Epithelial cell of esophagus (primary cell): ENCODE results near the gene FARS2.

Experiments
- DNase-seq: peaks from one replicate; pipeline ENCODE4 v3.0.0; 2010; ENCODE audit warnings: low read depth
- H3K4me3 ChIP-seq: 2 replicates; pipeline ENCODE4 v1.5.1; 2011; ENCODE audit warnings: mild to moderate bottlenecking, low read length, control low read depth
- CTCF ChIP-seq: IDR thresholded peaks from 2 replicates; pipeline ENCODE4 v1.5.1; 2011; ENCODE audit warnings: low read depth, mild to moderate bottlenecking, low read length, control low read depth, inconsistent platforms; ENCODE audit not compliant: insufficient read depth; ENCODE audit errors: missing control alignments

The FARS2 gene

DNA sequence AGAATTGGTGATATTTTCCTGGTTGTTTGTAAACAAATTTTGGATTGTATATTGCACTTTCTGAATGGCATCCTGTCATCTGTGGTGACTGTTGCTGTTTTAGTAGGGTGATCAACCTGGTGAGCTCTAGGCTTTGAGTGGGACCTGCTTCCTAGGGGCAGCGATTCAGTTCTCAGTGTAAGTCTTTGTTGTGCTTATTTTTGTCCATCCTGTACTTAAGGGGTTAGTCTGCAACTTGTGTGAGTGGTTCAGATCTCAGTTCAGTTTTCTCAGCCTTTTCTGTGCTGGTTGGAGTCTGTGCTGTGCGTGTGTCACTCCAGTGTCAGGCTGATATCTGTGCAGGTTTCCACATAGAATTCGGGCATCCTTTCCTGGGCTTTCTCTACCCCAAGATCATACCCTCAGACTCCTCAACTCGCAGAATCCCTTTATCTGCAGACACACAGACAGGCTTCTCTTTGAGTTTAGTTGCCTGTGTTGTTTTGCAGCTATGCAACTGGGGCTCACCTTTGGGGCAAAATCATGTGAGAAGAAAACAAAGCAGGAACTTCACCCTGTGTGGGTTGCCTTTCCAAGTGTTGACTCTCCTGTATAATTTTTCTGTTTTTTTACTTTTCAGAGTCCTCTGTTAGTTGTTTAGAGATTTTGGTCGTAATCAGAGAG, 177.7 kb downstream of the FARS2 start:
- no peak overlapping the region for H3K4me3 ChIP-seq
- no peak for DNase-seq
- TF ChIP-seq CTCF = no peak

- DNase-seq = no peak
- no peak overlapping the region for H3K4me3 ChIP-seq
- TF ChIP-seq CTCF = no peak
Observed at GRCh38 chr6:5439749-5440148, 178.4 kb downstream of the FARS2 start.

GRCh38 chr6:5442319-5442718, 181.0 kb downstream of the FARS2 start:
- H3K4me3 ChIP-seq = no peak overlapping the region
- no peak for TF ChIP-seq CTCF
- DNase-seq = no peak

- TF ChIP-seq CTCF = no peak
- no peak for DNase-seq
- H3K4me3 ChIP-seq = no peak overlapping the region
Observed at GRCh38 chr6:5442916-5443315, 181.6 kb downstream of the FARS2 start.

DNA sequence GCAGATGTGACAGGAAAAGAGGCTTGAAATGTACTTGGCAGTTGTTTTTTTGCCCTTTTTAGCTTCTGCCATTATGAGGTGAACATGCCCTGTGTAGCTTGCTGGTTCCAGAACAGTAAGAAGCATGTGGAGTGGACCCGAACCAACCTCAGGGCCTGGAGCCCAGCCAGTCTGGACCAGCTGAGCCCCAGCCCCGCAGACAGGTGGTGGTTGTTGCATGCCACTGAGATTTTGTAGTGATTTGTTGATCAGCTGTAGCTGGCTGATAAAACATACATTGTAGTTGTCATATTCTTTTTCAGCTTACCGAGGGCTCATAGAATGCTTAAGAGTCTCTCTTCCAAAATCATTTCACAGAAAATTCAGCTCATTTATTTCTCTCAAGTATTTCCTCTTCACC, 182.2 kb downstream of the FARS2 start:
- no peak overlapping the region for H3K4me3 ChIP-seq
- DNase-seq = no peak
- no peak for TF ChIP-seq CTCF

DNA sequence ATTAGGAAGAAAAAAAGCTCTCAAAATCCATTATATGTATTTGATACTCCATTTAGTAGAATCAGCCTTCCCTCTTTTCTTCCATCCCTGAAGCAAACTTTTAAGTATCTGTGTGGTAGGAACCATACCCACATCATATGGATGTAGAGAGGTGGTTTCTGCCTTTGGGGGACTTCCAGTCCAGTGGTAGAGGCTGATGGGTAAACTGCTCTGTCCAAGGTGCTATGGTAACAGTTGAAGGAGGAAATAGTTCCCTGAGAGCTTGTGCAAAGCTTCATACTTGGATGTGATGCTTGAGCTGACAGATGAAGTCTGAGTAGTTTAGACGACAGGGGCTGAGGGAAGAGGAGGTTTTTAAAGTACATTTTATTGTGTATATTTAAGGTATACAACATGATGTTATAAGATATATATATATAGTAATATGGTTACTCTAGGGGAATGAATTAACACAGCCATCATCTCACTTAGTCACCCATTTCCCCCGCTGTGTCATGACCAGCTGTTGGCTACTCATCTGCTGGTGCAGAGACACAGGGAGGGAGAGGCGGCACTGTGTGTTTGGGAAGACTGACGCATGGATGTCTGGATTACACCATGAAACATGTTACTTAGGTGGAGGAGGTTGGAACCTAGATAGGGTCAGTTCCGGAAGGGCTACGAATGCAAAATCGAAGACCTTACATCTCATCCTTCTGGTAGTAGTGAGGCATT, 185.2 kb downstream of the FARS2 start:
- peak; percentile 27 for DNase-seq
- no peak overlapping the region for H3K4me3 ChIP-seq
- no peak for TF ChIP-seq CTCF

DNA sequence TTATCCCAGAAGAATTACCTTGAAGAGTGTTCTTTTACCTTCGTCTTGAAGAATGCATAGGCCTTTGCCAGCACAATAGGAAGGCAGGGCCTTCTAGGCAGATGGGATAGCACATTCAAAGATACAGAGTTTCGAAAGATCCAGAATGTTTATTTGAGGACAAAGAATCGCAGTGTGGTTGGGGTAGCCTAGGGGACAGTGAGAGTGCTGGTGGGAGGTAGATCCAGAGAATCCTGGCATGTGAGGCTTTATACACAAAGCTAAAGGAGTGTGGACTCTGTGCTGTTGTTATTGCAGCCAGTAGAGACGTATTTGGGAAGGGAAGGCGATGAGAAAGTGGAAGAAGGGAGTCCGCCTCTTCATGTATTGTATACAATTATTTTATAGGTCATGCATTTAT, 186.6 kb downstream of the FARS2 start:
- no peak for DNase-seq
- no peak for TF ChIP-seq CTCF
- no peak overlapping the region for H3K4me3 ChIP-seq
